Mesothelial cell of epicardium (in vitro differentiated cells): ENCODE results near the gene ERCC6. TPM values are rescaled to one million over a fixed set of nuclear protein-coding genes. Genes with fewer than 3 reads are reported as not detected.

ENCODE experiments used
- DNase-seq, 2 experiments: peaks; one replicate each; pipeline ENCODE4 v3.0.0; 2021; ENCODE audit warnings: low spot score in 2 of 2; ENCODE audit not compliant: unreplicated experiment in 2 of 2
- H3K27ac Mint-ChIP-seq: 2 replicates; pipeline ENCODE4 v1.8.0; 2021; ENCODE audit warnings: mixed read lengths
- H3K27me3 Mint-ChIP-seq: 2 replicates; pipeline ENCODE4 v1.8.0; 2021; ENCODE audit warnings: low read depth, mixed read lengths
- H3K36me3 Mint-ChIP-seq: 2 replicates; pipeline ENCODE4 v1.8.0; 2021; ENCODE audit warnings: mixed read lengths
- H3K4me1 Mint-ChIP-seq: 2 replicates; pipeline ENCODE4 v1.8.0; 2021; ENCODE audit warnings: mixed read lengths
- H3K4me3 Mint-ChIP-seq: 2 replicates; pipeline ENCODE4 v1.8.0; 2021; ENCODE audit warnings: mild to moderate bottlenecking, moderate library complexity, mixed read lengths
- H3K9me3 Mint-ChIP-seq: 2 replicates; pipeline ENCODE4 v1.8.0; 2021; ENCODE audit warnings: mixed read lengths
- total RNA-seq: library from RNA; stranded (reverse); gene quantifications from 3 replicates; pipeline ENCODE4 v1.2.1, GENCODE V29; 2021
- TF ChIP-seq, protein P1 (sequence below): fragments of 200-600 bp; sonication (generic); IDR thresholded peaks from one replicate; pipeline ENCODE4 v1.5.0; 2021; ENCODE audit warnings: antibody characterized with exemption; ENCODE audit not compliant: unreplicated experiment

Gene ERCC6
- total RNA-seq, 1 donor from 2014 or later, result 35.4 TPM

DNA sequence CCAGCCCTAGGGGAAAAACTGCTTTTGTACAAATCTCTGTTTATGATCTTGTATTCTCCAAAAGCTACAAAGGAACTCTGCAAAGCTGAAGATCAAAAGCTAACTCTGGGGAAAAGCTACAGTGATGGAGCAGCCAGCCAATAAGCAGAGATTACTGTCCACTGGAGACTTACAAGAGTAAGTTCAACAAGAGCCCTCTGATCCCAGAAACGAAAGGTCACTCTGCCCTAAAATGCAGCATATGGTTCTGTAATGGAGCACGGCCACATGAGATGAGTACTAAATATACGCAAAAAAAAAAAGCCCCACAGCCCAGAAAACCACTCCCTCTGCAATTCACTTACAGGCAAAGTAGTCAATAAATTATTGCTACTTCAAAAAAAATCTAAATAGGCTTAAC, 60.1 kb downstream of the ERCC6 start:
- DNase-seq, result no peak
- Mint-ChIP-seq H3K4me3 (no peak overlapping the region), H3K27me3 (no peaks in the 10 kb centered on the region), H3K36me3 (peaks cover 59% of the 10 kb centered on the region), H3K4me1 (no peaks in the 10 kb centered on the region), H3K27ac (no peak overlapping the region), H3K9me3 (peaks cover 9% of the 10 kb centered on the region)
- TF ChIP-seq, protein P1, sequence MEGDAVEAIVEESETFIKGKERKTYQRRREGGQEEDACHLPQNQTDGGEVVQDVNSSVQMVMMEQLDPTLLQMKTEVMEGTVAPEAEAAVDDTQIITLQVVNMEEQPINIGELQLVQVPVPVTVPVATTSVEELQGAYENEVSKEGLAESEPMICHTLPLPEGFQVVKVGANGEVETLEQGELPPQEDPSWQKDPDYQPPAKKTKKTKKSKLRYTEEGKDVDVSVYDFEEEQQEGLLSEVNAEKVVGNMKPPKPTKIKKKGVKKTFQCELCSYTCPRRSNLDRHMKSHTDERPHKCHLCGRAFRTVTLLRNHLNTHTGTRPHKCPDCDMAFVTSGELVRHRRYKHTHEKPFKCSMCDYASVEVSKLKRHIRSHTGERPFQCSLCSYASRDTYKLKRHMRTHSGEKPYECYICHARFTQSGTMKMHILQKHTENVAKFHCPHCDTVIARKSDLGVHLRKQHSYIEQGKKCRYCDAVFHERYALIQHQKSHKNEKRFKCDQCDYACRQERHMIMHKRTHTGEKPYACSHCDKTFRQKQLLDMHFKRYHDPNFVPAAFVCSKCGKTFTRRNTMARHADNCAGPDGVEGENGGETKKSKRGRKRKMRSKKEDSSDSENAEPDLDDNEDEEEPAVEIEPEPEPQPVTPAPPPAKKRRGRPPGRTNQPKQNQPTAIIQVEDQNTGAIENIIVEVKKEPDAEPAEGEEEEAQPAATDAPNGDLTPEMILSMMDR, result no peak

DNA sequence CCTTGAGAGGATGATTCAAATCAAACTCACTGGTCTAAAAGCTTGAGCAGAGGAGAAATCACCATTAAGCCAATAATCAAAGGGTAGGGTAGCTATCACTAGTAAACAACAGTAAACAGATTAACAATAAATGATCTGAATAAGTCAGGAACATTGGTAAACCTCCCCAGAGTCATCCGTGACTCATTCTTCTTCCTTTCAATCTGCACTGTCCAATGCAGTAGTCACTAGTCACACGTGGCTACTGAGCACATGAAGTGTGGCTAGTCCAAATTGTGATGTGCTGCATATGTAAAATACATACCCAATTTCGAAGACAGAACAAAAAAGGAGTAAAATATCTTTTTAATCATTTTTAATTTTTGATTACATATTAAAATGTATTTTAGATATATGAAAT, 64.0 kb downstream of the ERCC6 start:
- no peak for DNase-seq
- Mint-ChIP-seq H3K4me3 (no peak overlapping the region), H3K27me3 (no peaks in the 10 kb centered on the region), H3K9me3 (no peaks in the 10 kb centered on the region), H3K36me3 (peaks cover 62% of the 10 kb centered on the region), H3K27ac (no peak overlapping the region), H3K4me1 (no peaks in the 10 kb centered on the region)
- TF ChIP-seq, protein P1, result no peak

DNA sequence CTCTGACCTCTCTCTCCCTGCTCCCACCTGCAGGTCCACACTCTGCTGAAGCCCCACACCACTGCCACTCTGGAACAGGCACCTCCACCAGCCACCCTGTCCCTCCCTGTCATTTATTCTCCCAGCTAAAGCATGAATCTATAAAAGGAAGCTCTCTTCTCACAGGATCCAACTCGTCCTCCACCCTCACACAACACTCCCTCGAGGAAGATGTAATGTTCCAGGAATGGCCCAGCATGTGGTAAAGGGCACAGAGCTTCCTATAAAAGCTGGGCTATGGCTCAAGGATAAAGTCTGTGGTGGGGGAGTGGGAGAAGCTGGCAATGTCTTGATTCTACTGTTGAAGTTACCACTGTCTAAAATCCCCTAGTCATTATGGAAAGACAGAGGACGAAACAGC, 67.4 kb downstream of the ERCC6 start:
- no peak for DNase-seq
- TF ChIP-seq, protein P1, result no peak
- no peaks in the 10 kb centered on the region for H3K4me1 Mint-ChIP-seq
- H3K9me3 Mint-ChIP-seq, result peaks cover under 1% of the 10 kb centered on the region
- no peaks in the 10 kb centered on the region for H3K27me3 Mint-ChIP-seq
- H3K4me3 Mint-ChIP-seq, result no peak overlapping the region
- peaks cover 60% of the 10 kb centered on the region for H3K36me3 Mint-ChIP-seq
- no peak overlapping the region for H3K27ac Mint-ChIP-seq

DNA sequence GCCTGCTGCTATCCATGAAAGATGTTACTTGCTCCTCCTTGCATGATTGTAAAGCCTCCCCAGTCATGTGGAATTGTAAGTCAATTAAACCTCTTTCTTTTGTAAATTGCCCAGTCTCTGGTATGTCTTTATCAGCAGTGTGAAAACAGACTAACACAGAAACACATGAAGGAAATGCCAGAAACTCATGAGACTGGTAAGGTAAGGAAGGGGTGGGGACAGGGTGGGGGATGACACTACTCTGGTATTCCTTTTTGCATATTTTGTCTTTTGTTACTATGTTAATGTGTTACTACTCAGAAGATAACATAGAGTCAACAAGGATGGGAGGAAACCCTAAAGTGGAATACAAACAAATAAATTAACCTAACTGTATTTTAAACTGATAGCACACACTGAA, 73.2 kb downstream of the ERCC6 start:
- H3K27me3 Mint-ChIP-seq, result no peaks in the 10 kb centered on the region
- no peak overlapping the region for H3K4me3 Mint-ChIP-seq
- H3K27ac Mint-ChIP-seq, result no peak overlapping the region
- TF ChIP-seq, protein P1, result no peak
- peaks cover 26% of the 10 kb centered on the region for H3K9me3 Mint-ChIP-seq
- peaks cover 72% of the 10 kb centered on the region for H3K36me3 Mint-ChIP-seq
- H3K4me1 Mint-ChIP-seq, result no peaks in the 10 kb centered on the region
- no peak for DNase-seq

Other genes starting within 250 kb of the ERCC6 start
- not detected in 3 replicates for gene C10orf71, start 240.0 kb downstream of the ERCC6 start, total RNA-seq
- not detected in 3 replicates for gene DRGX, start 143.0 kb downstream of the ERCC6 start, total RNA-seq
- 0.18 to 0.34 TPM (median 0.18 TPM) in 3 replicates for gene SLC18A3, start 71.2 kb upstream of the ERCC6 start, total RNA-seq
- gene CHAT, start 74.9 kb upstream of the ERCC6 start, total RNA-seq, result not detected in 3 replicates
- not detected in 3 replicates for gene C10orf53, start 140.5 kb upstream of the ERCC6 start, total RNA-seq
- 10.4 to 13.0 TPM (median 12.7 TPM) in 3 replicates for gene OGDHL, start 223.2 kb upstream of the ERCC6 start, total RNA-seq